Mucosa of gallbladder (tissue), 1 donor: ENCODE results near the gene KIF1B. TPM values are rescaled to one million over a fixed set of nuclear protein-coding genes. Genes with fewer than 3 reads are reported as not detected.

Experiments used
- DNase-seq: peaks from one replicate; pipeline ENCODE4 v3.0.0-alpha.2; 2020; ENCODE audit warnings: low spot score
- total RNA-seq: library from RNA; stranded (reverse); gene quantifications from one replicate; pipeline ENCODE4 v1.2.1, GENCODE V29; 2021
- donor health status: DM: no; HTN: no; CAD: no.

KIF1B gene
- total RNA-seq, 1 donor from 2014 or later = 45.7 TPM

GRCh38 chr1:10280439-10281350, 70.3 kb downstream of the KIF1B start:
- no peak for DNase-seq

GRCh38 chr1:10283318-10283984, 73.1 kb downstream of the KIF1B start:
- DNase-seq = no peak

GRCh38 chr1:10286244-10286643, 75.9 kb downstream of the KIF1B start:
- no peak for DNase-seq

- DNase-seq = no peak
Observed at GRCh38 chr1:10287023-10287645, 76.8 kb downstream of the KIF1B start.

GRCh38 chr1:10288029-10288615, 77.8 kb downstream of the KIF1B start:
- DNase-seq = no peak

DNA sequence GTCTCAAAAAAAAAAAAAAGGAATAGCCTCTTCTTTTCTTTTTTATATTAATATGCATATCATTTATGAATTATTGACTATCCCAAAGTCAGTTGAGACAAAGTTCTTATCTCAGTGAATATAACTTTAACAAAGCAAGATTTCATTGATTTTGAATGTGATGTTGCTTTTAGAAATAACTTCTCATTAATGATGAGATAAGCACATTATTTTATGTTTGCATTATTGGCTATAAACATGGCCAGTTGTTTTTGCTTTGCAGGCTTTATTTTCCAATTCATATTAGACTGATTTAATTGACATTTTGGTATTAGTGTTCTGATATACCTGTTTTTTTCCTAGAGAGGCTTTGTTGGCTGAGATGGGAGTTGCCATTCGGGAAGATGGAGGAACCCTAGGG, 81.3 kb downstream of the KIF1B start:
- no peak for DNase-seq

DNA sequence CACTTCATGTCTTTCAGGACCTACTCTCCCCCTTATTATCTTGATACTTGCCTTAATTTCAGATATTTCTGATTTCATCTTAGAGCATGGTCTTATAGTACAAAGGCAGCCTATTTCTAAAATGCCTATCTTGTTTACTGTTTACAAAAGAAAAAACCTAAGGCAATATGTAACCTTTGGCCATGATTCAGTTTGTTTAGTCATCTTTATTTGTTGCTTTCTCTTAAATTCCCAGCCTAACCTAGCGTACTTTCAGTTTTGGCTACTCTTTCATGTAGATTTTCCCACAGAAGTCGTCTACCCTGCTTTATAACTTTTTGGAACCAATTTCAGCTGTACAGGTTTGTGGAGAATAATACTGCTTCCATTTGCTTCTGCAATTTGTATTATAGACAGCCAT, 81.8 kb downstream of the KIF1B start:
- DNase-seq = no peak

DNA sequence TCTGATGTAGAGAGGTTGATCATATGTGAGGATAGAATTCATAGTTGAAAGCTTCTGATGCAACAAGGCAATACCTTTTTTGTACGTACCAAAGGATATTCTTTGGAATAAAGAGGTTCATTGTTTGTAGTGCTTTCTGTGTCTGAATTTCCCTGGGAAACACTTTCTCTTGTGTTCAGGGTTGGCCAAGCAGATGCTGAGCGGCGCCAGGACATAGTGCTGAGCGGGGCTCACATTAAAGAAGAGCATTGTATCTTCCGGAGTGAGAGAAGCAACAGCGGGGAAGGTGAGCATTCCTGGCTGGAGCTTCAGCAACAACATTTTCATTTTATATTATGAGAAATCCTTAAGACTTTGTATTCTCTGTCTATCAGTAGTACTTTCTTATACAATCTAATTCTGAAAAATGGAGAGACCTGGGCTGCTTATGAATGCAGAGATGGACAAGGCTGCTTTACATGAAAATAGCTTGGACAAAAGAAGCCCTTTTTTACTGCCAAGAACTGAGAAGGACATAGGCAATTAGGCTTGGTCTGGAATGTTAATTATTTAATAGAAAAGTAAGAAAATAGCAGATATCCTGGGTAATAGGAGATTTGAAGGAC, 85.2 kb downstream of the KIF1B start:
- DNase-seq = no peak

DNA sequence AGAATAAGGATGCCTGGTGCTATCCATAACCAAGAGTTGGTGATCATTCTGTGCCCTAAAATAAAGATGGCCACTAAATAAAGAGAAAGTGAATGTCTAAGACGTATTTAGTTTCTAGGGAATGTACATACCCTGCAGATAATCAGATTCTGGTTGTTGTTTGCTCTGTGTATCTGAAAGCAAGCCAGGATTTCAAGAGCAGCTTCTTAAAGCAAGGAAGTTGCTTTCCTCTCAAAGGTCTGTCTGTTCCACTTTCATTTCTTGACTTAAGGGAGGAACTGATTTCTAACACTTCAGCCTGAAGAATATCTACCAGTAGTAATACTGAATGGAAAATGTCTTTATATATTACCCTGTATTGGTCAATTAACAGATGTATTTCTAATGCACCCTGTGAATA, 88.8 kb downstream of the KIF1B start:
- no peak for DNase-seq

- DNase-seq = no peak
Observed at GRCh38 chr1:10302416-10302815, 92.0 kb downstream of the KIF1B start.

GRCh38 chr1:10304295-10304694, 93.9 kb downstream of the KIF1B start:
- DNase-seq = no peak

- DNase-seq = no peak
Observed at GRCh38 chr1:10306435-10306834, 96.1 kb downstream of the KIF1B start.

GRCh38 chr1:10308001-10308400, 97.6 kb downstream of the KIF1B start:
- no peak for DNase-seq

DNA sequence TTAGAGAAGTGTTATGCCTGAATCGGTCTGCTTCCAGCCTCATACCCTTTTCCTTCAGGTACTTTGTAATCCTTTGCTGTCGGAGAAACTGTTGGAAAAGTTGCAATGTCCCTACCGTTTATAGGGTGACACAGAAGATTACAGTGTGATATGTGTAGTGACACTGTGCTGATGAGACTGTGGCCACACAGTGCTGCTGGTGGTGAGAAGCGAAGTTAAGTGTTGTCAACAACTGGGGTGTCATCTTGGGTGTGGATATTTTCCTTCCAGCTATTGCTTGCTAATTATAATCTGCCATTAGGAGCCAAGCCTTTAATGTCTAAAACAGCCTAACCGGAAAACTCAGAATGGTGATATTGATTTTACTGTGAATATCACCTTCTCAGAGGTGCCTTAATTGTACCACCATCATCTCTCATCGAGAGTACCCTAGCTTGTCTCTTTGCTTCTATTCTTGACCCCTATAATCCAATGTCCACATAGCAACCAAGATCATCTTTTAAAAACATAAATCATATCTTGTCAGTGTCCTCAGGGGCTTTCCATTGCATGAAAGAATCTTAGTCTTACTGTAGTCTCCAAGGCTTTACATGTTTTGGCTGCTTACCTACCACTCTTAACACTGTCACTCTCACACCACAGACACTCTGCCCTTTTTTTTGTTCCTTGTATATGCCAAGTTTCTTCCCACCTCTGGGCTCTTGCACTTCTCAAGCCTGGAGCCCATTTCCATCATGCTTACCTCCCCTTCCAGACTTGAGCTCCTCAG, 99.1 kb downstream of the KIF1B start:
- no peak for DNase-seq

DNA sequence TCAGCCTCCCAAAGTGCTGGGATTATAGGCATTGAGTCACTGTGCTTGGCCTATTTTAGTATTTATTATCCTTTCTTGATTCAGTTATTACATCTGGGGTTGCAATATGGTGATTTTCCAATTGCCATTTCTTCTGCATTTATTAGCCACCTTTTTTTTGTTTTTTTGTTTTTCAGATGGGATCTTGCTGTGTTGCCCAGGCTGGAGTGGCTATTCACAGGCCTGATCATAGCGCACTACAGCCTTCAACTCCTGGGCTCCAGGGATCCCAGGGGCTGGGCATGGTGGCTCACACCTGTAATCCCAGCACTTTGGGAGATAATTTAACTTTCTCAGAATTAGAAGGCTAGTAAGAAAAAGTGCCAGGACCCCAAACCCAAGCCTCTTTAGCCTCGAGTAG, 106.4 kb downstream of the KIF1B start:
- no peak for DNase-seq

DNA sequence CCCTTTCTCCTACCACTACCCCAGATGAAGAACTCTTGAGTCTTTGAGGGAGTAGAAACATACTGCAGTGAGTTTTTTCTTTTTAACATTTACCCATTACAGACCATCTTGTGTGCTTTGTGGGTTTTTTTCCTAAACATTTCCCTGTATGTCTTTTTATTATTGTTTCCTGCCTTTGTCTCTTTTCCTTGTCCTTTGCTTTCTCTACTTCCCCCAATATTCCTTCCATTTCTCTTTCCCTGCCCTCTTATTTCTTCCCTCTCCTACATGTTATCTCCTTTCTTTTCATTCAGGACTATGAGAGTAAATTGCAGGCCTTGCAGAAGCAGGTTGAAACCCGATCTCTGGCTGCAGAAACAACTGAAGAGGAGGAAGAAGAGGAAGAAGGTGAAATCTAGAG, 109.4 kb downstream of the KIF1B start:
- DNase-seq = no peak

DNA sequence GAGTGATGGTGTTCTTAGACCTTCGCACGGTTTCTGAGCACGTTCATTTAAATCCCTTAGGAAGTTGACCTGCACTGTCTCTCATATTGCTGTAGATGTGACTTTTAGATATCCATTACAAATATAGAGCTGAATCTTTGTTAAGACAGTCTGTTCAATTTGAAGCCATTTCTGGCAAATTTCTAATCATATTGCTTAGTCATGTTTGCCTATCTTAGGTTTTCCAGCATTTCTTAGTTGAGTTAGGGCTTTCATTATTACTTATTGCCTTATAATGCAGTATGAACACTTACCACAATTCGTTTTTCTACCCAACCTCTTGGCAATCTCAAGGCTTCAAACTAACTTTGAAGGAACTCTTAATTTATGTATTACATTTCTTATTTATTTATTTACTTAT, 110.0 kb downstream of the KIF1B start:
- DNase-seq = no peak

DNA sequence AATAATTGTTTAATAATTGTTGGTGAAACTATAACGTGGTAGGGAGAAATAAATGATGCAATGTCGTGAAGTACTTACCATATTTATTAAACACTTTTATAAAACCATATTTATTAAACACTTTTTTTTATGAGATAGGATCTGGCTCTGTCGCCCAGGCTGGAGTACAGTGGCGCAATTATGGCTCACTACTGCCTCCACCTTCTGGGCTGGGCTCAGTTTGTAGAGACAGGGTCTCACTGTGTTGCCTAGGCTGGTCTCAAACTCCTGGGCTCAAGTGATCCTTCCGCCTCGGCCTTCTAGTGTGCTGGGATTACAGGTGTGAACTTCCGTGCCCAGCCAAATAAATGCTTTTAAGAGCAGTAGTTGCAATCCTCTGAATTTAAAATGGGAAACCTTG, 112.5 kb downstream of the KIF1B start:
- DNase-seq = no peak

DNA sequence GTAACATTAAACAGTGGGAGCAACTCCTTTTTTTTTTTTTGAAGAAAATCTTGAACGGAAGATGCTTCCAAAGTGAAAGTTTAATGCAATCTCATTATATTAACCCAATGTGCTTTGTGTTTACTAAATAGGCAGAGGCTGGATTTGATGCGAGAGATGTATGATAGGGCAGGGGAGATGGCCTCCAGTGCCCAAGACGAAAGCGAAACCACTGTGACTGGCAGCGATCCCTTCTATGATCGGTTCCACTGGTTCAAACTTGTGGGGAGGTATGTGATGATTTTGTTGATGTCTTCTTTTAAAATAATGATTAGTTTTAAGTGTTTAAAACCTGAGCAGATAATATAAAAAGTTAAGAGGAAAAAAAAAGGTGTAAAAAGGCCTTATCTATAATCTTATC, 114.3 kb downstream of the KIF1B start:
- DNase-seq = no peak

DNA sequence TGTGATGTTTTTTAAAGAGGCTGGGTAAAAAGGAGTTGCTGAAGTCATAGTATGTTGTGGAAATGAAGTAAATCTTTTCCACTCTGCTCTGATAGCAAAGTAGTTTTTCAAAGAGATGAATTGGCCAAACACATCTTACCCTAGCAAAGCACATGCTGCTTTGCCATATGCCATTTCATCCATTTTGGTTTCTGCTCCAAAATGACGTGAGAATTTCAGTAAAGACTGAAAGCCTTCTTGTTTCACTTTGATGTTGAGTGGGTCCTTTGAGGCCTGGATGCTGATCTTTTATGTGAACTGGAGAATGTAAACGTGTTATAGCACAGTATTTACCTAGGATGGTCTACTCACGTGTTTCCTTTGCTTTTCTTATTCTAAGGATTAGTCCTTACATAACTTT, 115.2 kb downstream of the KIF1B start:
- no peak for DNase-seq

GRCh38 chr1:10326251-10326650, 115.9 kb downstream of the KIF1B start:
- no peak for DNase-seq
